GM18909 (cell line): ENCODE results near the gene TSHZ2.
"Not testable (repeated sequence)": the region's sequence is repeated elsewhere in the genome, so short reads cannot be mapped to it uniquely, and the experiment has no call there.

ENCODE experiments used
- ATAC-seq: cut with Tn5 transposase; IDR thresholded peaks from one replicate; pipeline ENCODE4 v1.9.1; 2021; ENCODE audit warnings: mild to moderate bottlenecking; ENCODE audit not compliant: unreplicated experiment, poor library complexity

The TSHZ2 gene

GRCh38 chr20:53079828-53080686 is 107.9 kb downstream of the TSHZ2 start:
- no peak for ATAC-seq

- no peak for ATAC-seq
Measured at GRCh38 chr20:53080687-53080962, 108.5 kb downstream of the TSHZ2 start.

DNA sequence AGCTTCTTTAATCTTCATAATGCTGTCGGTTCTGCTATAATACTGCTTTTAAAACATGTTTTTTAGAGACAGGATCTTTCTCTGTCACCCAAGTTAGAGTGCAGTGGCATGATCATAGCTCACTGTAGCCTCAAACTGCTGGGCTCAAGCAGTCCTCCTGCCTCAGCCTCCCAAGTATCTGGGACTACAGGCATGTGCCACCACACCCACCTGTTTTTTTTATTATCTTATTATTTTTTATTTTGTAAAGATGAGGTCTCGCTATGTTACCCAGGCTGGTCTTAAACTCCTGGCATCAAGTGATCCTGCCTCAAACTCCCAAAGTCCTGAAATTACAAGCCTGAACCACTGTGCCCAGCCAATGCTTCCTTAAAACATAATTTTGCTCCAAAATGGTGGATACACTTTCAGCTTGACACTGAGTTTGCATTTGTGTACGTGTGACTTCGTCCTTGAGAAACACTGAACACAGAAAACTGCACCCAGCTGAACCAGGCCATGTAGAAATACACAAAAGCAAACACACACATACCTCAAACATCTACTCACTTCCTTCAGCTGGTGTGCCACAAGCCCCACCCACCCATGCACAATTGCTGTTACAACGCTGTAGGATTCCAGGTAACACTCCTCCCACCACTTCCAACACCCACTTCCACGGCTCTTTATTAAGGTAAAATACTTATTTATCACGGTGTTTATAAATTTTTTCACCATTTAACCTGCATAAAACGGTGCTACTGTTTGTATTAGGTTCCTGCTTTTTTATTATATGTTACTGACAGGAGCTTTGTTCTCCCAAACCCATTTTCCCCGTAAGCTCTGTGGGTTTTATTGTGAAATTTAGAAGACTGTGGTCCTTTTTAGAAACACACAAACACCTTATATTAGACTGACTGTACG is 109.1 kb downstream of the TSHZ2 start:
- no peak for ATAC-seq

DNA sequence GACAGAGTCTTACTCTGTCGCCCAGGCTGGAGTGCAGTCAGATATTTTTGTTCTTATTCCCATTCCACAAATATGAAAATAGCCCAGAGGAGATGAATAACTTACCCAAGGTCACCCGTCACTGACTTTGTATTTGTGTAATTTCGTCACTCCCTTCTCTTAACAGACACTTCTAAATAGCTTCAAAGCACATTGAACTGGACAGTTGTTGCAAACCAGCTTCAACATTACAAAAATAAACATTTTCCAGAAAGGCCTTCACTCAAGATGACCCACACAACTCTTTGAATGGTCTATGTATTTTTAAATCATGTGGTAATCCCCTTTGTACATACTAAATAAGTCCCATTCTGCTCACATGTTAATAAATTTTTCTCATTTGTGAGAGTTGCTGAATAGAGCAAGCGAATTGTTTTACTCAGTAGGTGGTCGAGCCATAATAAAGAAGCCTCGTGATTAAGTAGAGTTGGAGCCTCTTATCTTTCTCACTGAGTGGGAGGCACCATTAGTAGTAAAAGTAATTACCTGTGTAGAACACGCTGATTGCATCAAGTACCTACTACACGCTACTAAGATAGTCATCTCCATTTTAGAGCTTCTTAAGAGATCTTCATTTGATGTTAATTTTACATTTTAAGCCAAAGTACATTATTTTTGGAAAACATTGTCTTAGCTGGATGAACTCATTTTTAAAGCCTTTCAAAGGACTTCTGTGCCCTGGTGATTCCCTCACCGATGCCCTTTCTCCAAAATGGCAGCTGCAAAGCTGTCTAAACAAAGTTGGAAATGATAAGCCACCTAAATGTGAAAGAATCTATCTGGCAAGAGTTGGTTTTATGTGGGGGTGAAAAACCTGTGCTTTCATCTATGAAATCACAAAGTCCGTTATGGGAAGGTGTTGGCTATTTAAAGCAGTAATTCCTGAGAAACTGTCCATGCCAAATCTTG is 110.0 kb downstream of the TSHZ2 start:
- no peak for ATAC-seq

- no peak for ATAC-seq
Measured at GRCh38 chr20:53083411-53083810, 111.3 kb downstream of the TSHZ2 start.

- ATAC-seq: no peak
Measured at GRCh38 chr20:53084408-53084997, 112.3 kb downstream of the TSHZ2 start.

DNA sequence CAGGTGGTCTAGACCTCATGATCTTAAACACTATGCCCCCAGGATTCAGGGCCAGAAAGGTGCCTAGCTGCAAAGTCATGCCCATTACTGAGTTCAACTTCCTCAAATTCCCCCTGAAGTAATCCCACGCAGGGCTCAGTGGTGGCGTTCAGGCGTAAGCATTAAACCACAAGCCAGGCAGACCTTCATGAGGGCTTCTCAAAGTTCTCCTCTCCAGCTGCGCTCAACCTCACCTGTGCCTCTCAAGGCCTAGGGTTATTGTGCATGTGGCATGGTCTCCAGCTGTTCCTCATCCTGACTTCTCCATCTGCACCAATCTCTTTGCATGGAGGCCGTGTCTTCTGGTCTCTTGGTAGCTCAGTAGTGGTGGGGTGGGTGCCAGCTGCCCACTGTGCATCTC is 113.6 kb downstream of the TSHZ2 start:
- ATAC-seq: no peak

DNA sequence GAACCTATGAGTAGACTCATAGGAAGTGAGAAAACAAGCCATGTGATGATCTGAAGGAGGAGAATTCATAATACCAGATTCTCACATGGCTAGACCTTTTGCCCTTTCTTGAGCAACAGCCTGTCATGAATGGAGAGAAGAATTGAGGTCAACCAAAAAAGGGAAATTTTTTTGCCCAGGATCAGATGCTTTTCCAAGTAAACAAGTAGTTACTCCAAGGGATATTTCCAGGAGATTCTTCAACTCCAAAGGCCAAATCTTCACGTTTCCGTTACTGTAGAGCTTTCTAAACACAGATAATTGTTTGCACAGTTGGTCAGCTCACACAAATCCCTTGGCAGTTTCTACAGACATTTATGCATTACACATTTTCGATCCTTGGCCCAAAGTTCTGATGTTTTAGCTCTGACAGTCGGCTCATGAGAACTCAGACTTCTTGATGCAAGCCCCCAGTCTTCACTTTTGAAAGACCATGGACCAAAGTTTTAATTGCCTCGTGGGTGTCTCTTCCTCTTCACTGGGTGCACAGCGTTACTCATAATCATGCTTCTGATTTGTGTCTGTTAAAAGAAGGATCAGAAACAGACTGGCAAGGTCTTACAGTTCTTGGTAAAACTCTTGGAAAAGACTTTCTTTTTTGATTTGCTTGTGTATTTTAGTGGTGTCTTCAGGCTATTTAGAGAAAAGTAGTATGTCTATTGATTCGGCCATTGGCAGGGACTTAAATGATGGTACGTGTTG is 115.0 kb downstream of the TSHZ2 start:
- ATAC-seq: no peak

GRCh38 chr20:53088786-53089185 is 116.6 kb downstream of the TSHZ2 start:
- no peak for ATAC-seq

DNA sequence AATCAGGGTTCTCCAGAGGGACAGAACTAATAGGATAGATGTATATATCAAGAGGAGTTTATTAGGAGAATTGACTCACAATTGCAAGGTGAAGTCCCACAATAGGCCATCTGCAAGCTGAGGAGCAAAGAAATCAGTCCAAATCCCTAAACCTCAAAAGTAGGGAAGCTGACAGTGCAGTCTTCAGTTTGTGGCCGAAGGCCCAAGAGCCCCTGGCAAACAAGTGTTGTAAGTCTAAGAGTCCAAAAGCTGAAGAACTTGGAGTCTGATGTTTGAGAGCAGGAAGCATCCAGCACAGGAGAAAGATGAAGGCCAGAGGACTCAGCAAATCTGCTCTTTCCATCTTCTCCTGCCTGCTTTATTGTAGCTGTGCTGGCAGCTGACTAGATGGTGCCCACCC is 117.7 kb downstream of the TSHZ2 start:
- ATAC-seq: not testable (repeated sequence)

GRCh38 chr20:53091789-53092188 is 119.6 kb downstream of the TSHZ2 start:
- no peak for ATAC-seq

DNA sequence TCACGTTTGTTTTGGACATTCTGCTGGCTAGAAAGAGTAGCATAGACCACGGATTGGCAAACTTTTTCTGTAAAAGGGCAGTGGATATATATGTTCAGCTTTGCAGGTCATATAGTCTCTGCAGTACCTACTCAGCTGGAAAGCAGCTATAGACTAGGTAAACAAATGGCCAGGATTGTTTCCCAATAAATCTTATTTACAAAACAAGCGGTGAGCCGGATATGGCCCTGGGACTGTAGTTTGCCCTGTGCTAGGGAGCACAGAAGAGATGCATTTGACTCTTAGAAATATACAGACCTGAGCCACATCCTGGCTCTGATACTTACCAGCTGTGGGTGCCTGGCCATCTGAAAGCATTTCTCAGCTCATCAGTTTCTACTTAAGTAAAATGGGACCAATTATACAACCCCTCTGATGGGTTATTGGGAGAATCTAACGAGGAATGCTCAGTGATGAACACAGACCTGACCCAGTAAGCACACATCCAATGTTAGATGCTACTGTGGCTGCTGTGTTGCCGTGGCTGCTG is 120.7 kb downstream of the TSHZ2 start:
- ATAC-seq: no peak

- no peak for ATAC-seq
Measured at GRCh38 chr20:53097371-53097770, 125.2 kb downstream of the TSHZ2 start.

DNA sequence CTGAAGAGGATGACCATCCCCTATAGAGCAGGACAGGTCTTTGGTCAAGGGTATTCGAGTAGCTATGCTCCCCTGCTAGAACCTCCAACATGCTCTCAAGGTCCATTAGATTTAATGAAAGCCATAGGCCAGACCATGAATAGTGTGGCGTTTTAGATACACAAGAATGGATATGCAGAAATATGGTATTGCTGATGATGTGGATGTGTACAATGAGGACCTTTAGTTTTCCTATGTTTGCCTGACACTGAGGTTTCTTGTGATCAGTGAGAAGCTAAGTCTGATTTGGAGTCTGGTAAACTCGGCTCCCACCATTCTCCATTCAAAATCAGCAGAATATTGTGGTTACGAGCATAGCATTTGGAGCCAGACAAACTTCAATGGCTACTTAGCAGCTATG is 125.6 kb downstream of the TSHZ2 start:
- ATAC-seq: no peak

- no peak for ATAC-seq
Measured at GRCh38 chr20:53098621-53099020, 126.5 kb downstream of the TSHZ2 start.

DNA sequence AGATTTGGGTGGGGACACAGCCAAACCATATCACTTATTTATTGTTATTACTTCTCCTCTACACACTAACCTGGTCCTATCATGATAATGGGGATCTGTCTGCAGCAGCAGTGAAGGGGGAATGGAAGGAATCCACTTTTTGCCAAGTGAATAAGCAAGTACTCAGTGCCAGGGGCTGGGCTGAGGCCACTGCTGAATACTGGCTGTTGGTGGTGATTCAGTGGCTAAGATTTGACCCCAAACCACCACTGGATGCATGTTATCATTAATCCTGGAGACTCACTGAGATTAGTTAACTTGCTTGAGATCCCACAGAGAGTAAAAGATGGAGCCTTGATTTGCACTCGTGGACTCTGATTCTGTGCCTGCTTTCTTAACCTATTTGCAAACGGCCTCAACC is 127.7 kb downstream of the TSHZ2 start:
- no peak for ATAC-seq

DNA sequence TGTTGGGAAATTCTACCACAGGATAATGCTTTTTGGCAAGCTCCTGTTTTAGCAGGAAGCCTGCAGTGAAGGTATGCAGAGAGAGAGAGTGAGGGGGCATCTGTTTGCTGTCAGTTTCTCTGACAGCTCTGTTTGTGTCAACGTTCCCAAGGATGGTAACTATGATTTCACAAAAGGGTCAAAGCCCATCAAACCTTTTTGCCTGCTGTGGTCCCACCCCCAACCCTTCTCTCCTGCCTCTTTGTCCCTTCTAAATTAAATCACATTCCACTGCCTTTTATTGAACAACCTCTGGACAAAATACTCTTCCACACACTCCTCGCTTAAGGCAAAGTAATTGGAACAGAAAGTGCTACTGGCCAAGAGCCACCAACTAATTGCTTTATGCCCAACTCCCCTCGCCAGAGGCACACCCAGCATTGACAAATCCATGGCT is 128.3 kb downstream of the TSHZ2 start:
- ATAC-seq: no peak

GRCh38 chr20:53101992-53102760 is 130.0 kb downstream of the TSHZ2 start:
- no peak for ATAC-seq
